ENCODE data around the gene CCDC146. TPM values are rescaled to one million over a fixed set of nuclear protein-coding genes. Genes with fewer than 3 reads are reported as not detected.
A peak's percentile ranks its signal among the peaks of the same experiment; 100 is the strongest.

The CCDC146 gene
- total and polyA plus RNA-seq, 12 donors: 1.7 to 10.8 (median 7.0) TPM

GRCh38 chr7:77262316-77262715, 139.9 kb downstream of the CCDC146 start:
- no peak for DNase-seq
- H3K4me3 ChIP-seq: no peak overlapping the region
- 96% methylated on average over 4 of the region's 4 CpGs for WGBS, 2 donors
- H3K27me3 ChIP-seq: no peaks in the 10 kb centered on the region
- peaks cover 0 to 9% (median 0%) of the 10 kb centered on the region in 9 donors for H3K36me3 ChIP-seq
- intact Hi-C loops (cut with DNase I): no loop called here
- H3K27ac ChIP-seq: no peak overlapping the region
- no peak for ATAC-seq
- no peak for TF ChIP-seq CTCF (IDR thresholded peaks at IDR 0.05)
- H3K9me3 ChIP-seq: no peaks in the 10 kb centered on the region
- H3K4me1 ChIP-seq: peaks cover 0 to 8% (median 0%) of the 10 kb centered on the region in 9 donors

- Histone ChIP-seq H3K9me3 (no peaks in the 10 kb centered on the region), H3K27me3 (no peaks in the 10 kb centered on the region), H3K4me1 (peaks cover 0 to 18% (median 9%) of the 10 kb centered on the region in 9 donors), H3K4me3 (no peak overlapping the region), H3K36me3 (peaks cover 0 to 9% (median 0%) of the 10 kb centered on the region in 9 donors), H3K27ac (no peak overlapping the region)
- intact Hi-C loops (cut with DNase I): no loop called here
- ATAC-seq (no peak), DNase-seq (no peak)
- whole genome bisulfite sequencing, 2 donors: 75 to 87% methylated on average over 4 of the region's 4 CpGs
- TF ChIP-seq CTCF (IDR thresholded peaks at IDR 0.05): no peak
Measured at GRCh38 chr7:77265666-77266065, 143.3 kb downstream of the CCDC146 start.

- Histone ChIP-seq H3K27ac (no peak overlapping the region), H3K9me3 (no peaks in the 10 kb centered on the region), H3K4me1 (peaks cover 0 to 20% (median 9%) of the 10 kb centered on the region in 9 donors), H3K36me3 (peaks cover 0 to 9% (median 0%) of the 10 kb centered on the region in 9 donors), H3K4me3 (no peak overlapping the region), H3K27me3 (no peaks in the 10 kb centered on the region)
- 71 to 76% methylated on average over 2 of the region's 2 CpGs for WGBS, 2 donors
- TF ChIP-seq CTCF (IDR thresholded peaks at IDR 0.05): no peak
- DNase-seq (no peak), ATAC-seq (no peak)
- intact Hi-C loops (cut with DNase I): no loop called here
Measured at GRCh38 chr7:77266291-77266794, 143.9 kb downstream of the CCDC146 start.

GRCh38 chr7:77269360-77270093, 147.1 kb downstream of the CCDC146 start:
- peak; percentile 71 to 94 (median 82) for ATAC-seq
- WGBS, 2 donors: 65 to 69% methylated on average over 4 of the region's 4 CpGs
- H3K36me3 ChIP-seq: peaks cover 0 to 8% (median 0%) of the 10 kb centered on the region in 9 donors
- no peak for TF ChIP-seq CTCF (IDR thresholded peaks at IDR 0.05)
- no peaks in the 10 kb centered on the region for H3K9me3 ChIP-seq
- DNase-seq: no peak
- H3K4me1 ChIP-seq: peaks cover 0 to 20% (median 9%) of the 10 kb centered on the region in 9 donors
- intact Hi-C loops (cut with DNase I): no loop called here
- H3K27me3 ChIP-seq: no peaks in the 10 kb centered on the region
- H3K4me3 ChIP-seq: no peak overlapping the region
- H3K27ac ChIP-seq: peak overlapping the region in 8 of 10 donors; percentile 7 to 72 (median 27)

All from heart right ventricle (tissue), 16 donors.